Astrocyte of the spinal cord (primary cell): ENCODE measurements around the gene JAML.

ENCODE experiments used
- DNase-seq: peaks from one replicate; pipeline ENCODE4 v3.0.0; 2011; ENCODE audit warnings: low read depth, low spot score
- H3K4me3 ChIP-seq: 2 replicates; pipeline ENCODE4 v1.5.1; 2011; ENCODE audit warnings: low read depth, mild to moderate bottlenecking, low read length, moderate library complexity
- in situ Hi-C: cut with HindIII; loops from 2 replicates; pipeline ENCODE4 v1.10.0; 2017; ENCODE audit warnings: low sequenced_read_pairs
- TF ChIP-seq, protein P1 (sequence below): IDR thresholded peaks from 2 replicates; pipeline ENCODE4 v1.5.1; 2012; ENCODE audit warnings: low read depth, mild to moderate bottlenecking, low read length, inconsistent platforms

Gene JAML

DNA sequence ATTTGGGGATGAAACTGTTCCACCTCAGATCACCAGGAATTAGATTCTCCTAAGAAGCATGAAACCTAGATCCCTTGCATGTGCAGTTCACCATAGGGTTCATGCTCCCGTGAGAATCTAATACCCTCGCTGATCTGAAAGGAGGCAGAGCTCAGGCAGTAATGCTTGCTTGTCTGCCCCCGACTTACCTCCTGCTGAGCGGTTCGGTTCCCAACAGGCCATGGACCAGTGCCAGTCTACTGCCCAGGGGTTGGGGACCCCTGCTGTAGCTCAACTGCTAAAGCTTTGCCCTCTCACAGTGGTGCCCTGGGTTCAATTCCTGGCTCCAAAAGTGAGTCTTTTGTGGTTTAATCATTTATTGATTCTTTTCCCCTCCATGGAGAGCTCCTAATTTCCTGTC lies 3.4 kb downstream of the JAML start:
- in situ Hi-C loops: no loop called here
- H3K4me3 ChIP-seq: no peak overlapping the region
- TF ChIP-seq, protein P1, sequence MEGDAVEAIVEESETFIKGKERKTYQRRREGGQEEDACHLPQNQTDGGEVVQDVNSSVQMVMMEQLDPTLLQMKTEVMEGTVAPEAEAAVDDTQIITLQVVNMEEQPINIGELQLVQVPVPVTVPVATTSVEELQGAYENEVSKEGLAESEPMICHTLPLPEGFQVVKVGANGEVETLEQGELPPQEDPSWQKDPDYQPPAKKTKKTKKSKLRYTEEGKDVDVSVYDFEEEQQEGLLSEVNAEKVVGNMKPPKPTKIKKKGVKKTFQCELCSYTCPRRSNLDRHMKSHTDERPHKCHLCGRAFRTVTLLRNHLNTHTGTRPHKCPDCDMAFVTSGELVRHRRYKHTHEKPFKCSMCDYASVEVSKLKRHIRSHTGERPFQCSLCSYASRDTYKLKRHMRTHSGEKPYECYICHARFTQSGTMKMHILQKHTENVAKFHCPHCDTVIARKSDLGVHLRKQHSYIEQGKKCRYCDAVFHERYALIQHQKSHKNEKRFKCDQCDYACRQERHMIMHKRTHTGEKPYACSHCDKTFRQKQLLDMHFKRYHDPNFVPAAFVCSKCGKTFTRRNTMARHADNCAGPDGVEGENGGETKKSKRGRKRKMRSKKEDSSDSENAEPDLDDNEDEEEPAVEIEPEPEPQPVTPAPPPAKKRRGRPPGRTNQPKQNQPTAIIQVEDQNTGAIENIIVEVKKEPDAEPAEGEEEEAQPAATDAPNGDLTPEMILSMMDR: no peak

DNA sequence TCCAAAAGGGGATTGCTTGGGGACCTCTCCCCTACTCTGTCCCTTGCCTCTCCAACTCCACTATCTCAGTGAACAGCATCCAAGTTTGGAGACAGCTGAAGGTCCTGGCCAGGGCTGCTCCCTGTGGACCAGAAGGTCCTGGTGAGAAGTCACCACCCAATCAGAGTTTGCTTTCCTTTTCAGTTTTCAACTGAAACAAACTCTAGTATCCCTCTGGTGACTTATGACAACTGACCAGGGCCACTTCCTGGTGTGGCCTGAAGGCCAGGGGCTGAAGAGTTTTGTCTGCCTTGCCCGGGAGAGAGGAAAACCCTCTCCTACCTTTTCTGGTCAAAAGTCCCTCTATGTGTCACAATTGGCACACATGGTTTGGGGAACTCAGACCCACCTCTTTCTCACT lies 5.1 kb downstream of the JAML start:
- TF ChIP-seq, protein P1: no peak
- H3K4me3 ChIP-seq: no peak overlapping the region
- in situ Hi-C loops: no loop called here
- DNase-seq: no peak

More for the DNA sequence above, 3.4 kb downstream of the JAML start:
- no peak for DNase-seq

DNA sequence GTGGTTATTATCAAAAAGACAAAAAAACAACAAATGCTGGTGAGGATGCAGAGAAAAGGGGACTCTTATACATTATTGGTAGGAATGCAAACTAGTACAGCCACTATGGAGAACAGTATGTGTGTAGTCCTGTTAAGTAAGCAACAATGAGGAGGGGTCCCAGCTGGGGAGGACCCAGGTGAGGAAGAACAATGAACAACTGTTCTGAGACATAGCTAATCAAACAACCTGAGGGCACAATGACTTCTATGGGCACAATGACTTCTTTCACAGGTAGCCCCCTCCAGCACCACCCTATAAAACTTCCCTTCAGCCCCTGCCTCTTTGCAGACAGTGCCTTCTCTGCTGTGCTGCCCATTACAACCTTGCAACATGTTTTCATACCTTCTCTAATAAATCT lies 5.6 kb downstream of the JAML start:
- in situ Hi-C loops: no loop called here
- TF ChIP-seq, protein P1: no peak

DNA sequence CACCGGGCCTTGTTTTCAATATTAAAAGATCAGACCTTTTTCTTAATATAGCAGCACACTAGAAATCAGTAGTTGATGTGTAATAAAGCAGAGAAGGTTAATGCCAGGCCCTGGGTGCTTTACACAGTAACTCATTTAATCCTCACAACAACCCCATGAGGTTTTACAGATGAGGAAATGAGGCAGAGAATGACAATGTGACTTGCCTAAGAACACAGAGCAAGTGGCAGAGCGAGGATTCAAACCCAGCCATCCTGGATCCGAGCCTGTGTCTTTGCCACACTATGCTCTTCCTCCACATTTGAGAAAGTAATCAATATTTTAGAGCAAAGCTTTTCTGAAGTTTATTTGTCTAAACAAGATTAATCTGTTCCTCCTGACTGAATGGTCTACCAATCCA lies 7.2 kb downstream of the JAML start:
- in situ Hi-C loops: no loop called here
- no peak for DNase-seq
- H3K4me3 ChIP-seq: no peak overlapping the region

More for the DNA sequence above, 5.6 kb downstream of the JAML start:
- H3K4me3 ChIP-seq: no peak overlapping the region
- no peak for DNase-seq

DNA sequence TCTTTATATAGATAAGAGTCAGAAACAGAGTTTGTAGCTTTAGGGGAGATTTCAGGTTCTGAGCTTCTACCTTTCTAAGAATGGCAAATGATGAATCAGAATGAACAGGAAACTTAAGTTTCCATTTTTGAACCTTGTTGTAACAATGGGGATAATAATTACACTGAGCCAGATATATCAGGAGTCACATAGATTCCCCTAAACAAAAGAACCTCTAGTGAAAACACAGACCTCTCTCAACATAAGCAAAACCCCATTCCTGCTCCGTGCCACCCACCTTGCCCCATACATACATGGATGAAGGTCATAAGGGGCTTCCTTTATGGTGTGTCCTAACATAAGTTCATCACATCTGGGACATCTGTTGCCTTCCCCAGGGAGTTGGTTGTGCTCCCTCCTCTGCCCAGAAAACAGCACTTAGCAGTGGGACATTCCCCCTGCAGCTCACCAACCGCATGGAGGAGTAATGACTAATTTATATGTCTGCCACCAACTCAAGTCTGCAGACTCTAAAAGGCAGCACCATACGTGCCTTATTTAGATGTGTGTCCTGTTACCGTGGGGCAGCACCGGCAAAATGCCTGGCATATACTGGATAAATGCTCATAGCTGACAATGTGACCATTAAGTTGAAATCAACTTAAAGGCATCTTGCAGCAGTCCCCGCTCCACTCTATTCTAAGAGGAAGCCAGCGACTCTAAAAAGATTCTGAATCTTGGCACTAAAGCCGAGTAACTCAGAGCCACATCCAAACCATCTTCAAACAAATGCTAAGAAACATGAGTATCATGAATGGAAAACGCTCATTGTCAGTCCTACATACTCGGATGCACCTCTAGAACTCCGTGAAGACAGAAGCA lies 8.0 kb downstream of the JAML start:
- in situ Hi-C loops: no loop called here
- TF ChIP-seq, protein P1: no peak
- DNase-seq: no peak

More for the DNA sequence above, 7.2 kb downstream of the JAML start:
- TF ChIP-seq, protein P1: no peak

DNA sequence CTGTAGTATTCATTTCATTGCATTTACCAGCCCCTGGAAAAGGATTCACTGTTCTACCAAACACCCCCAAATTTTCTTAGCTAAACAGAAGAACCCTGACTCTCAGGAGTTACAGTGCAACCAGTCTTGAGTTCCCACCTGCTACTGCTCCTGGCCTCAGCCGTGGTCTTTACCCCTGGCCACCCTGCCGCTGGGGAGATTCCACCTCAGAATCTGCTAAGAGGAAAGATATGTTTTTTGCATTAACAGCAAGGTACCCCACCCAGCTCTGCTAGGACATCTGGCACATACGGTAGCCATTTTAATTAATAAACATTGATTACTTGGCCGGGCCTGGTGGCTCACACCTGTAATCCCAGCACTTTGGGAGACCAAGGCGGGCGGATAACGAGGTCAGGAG lies 9.0 kb downstream of the JAML start:
- in situ Hi-C loops: no loop called here
- no peak overlapping the region for H3K4me3 ChIP-seq
- TF ChIP-seq, protein P1: no peak
- DNase-seq: no peak

More for the DNA sequence above, 8.0 kb downstream of the JAML start:
- H3K4me3 ChIP-seq: no peak overlapping the region
